Lower lobe of right lung (tissue), 2 donors: ENCODE measurements around the gene SLX4IP. TPM values are rescaled to one million over a fixed set of nuclear protein-coding genes. Genes with fewer than 3 reads are reported as not detected.

Experiments used
- ATAC-seq, 2 donors: fragments of 200-7000 bp; cut with Tn5 transposase; one replicate each; pipeline ENCODE4 v1.9.1; 2020 to 2022; ENCODE audit warnings: mild to moderate bottlenecking in 2 of 2, moderate library complexity in 2 of 2
- DNase-seq: peaks from one replicate; pipeline ENCODE4 v3.0.0-alpha.2; 2020
- H3K27ac ChIP-seq: fragments of 200-600 bp; one replicate; pipeline ENCODE4 v1.8.0; 2022
- H3K27me3 ChIP-seq: fragments of 200-600 bp; one replicate; pipeline ENCODE4 v1.8.0; 2022; ENCODE audit warnings: low read depth
- H3K36me3 ChIP-seq: fragments of 200-600 bp; one replicate; pipeline ENCODE4 v1.8.0; 2022; ENCODE audit warnings: mild to moderate bottlenecking
- H3K4me1 ChIP-seq: fragments of 200-600 bp; one replicate; pipeline ENCODE4 v1.8.0; 2022
- H3K4me3 ChIP-seq: fragments of 200-600 bp; one replicate; pipeline ENCODE4 v1.8.0; 2022; ENCODE audit warnings: mild to moderate bottlenecking
- H3K9me3 ChIP-seq: fragments of 200-600 bp; one replicate; pipeline ENCODE4 v1.8.0; 2022
- intact Hi-C: fragments of 100-400 bp; cut with DNase I; formaldehyde crosslinking; loops from one replicate; pipeline ENCODE4 v1.11.0; 2022
- total RNA-seq: library from RNA; stranded (reverse); fragmentation: NEBNext Ultra II Directional; extraction: Animal tissue kit (Norgen Biotek cat#: 25700); gene quantifications from one replicate; pipeline ENCODE4 v1.2.1, GENCODE V29; 2021
- TF ChIP-seq, protein P1 (sequence below): fragments of 200-600 bp; IDR thresholded peaks from one replicate; pipeline ENCODE4 v1.8.0; 2022; ENCODE audit warnings: antibody characterized with exemption, mild to moderate bottlenecking
- donor health status: DM: no; HTN: yes; CAD: no; lungs with severe emphysema.

SLX4IP gene
- total RNA-seq, 1 donor from 2014 or later = 5.8 TPM

DNA sequence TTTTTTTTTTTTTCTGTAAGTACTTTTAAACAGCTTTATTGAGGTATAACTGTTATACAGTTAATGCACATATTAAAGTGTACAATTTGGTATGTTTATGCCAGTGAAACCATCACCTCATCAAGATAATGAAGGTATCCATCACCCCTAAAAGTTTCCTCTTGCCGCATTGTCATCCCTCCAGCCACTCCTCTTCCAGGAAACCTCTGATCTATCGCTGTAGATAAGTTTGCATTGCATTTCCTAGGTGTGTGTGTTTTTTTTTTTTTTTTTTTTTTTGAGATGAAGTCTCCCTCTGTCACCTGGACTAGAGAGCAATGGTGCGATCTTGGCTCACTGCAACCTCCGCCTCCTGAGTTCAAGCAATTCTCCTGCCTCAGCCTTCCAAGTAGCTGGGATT is 3.1 kb downstream of the SLX4IP start:
- intact Hi-C loops = no loop called here
- no peak for ATAC-seq

DNA sequence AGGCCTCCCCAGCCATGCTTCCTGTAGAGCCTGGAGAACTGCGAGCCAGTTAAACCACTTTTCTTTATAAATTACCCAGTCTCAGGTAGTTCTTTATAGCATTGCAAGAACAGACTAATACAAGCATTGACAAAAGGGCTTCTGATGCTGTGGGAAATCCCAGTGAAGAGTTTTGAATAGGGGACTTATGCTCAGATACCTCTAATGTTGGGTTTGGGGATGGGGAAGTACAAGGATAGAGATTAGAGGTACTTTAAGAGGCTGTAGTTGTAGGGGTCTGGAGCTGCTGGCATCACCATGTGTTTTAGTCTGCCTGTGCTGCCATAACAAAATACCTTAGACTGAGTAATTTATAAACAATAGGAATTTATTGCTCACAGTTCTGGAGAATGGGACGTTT is 8.8 kb downstream of the SLX4IP start:
- intact Hi-C loops = no loop called here
- ATAC-seq (no peak), DNase-seq (no peak)
- Histone ChIP-seq H3K36me3 (no peaks in the 10 kb centered on the region), H3K9me3 (no peaks in the 10 kb centered on the region), H3K4me1 (no peaks in the 10 kb centered on the region), H3K4me3 (no peak overlapping the region), H3K27me3 (no peaks in the 10 kb centered on the region), H3K27ac (no peak overlapping the region)
- TF ChIP-seq, protein P1, sequence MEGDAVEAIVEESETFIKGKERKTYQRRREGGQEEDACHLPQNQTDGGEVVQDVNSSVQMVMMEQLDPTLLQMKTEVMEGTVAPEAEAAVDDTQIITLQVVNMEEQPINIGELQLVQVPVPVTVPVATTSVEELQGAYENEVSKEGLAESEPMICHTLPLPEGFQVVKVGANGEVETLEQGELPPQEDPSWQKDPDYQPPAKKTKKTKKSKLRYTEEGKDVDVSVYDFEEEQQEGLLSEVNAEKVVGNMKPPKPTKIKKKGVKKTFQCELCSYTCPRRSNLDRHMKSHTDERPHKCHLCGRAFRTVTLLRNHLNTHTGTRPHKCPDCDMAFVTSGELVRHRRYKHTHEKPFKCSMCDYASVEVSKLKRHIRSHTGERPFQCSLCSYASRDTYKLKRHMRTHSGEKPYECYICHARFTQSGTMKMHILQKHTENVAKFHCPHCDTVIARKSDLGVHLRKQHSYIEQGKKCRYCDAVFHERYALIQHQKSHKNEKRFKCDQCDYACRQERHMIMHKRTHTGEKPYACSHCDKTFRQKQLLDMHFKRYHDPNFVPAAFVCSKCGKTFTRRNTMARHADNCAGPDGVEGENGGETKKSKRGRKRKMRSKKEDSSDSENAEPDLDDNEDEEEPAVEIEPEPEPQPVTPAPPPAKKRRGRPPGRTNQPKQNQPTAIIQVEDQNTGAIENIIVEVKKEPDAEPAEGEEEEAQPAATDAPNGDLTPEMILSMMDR = no peak

More for the DNA sequence above, 3.1 kb downstream of the SLX4IP start:
- H3K4me1 ChIP-seq = peaks cover 10% of the 10 kb centered on the region
- H3K9me3 ChIP-seq = no peaks in the 10 kb centered on the region
- H3K27me3 ChIP-seq = no peaks in the 10 kb centered on the region
- H3K36me3 ChIP-seq = no peaks in the 10 kb centered on the region
- no peak overlapping the region for H3K4me3 ChIP-seq
- TF ChIP-seq, protein P1 = no peak
- no peak for DNase-seq
- no peak overlapping the region for H3K27ac ChIP-seq

- intact Hi-C loops = no loop called here
- no peak overlapping the region for H3K27ac ChIP-seq
- no peak for ATAC-seq
- no peaks in the 10 kb centered on the region for H3K36me3 ChIP-seq
- no peak for DNase-seq
- no peaks in the 10 kb centered on the region for H3K27me3 ChIP-seq
- H3K4me1 ChIP-seq = no peaks in the 10 kb centered on the region
- TF ChIP-seq, protein P1 = no peak
- no peak overlapping the region for H3K4me3 ChIP-seq
- H3K9me3 ChIP-seq = no peaks in the 10 kb centered on the region
Observed at GRCh38 chr20:10445758-10446157, 10.7 kb downstream of the SLX4IP start.

DNA sequence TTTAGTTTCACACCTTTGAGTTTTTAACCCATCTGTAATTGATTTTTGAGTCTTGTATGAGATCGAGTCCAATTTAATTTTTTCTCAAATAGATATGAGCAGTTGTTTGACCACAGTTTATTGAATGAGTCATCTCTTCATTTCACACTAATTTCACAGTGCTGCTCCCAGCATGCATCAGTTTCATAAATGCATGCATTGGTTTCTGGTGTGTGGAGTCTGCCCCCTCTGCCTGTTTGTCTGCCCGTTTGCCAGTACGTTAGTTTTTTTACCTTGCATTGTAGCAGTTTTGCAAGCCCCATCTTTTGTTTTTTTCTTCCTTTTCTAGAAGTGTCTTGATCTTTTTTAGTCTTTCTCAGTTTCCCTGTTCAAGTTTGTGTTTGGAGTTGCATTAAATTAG is 11.9 kb downstream of the SLX4IP start:
- ATAC-seq (peak; percentile 21 to 49), DNase-seq (no peak)
- Histone ChIP-seq H3K9me3 (no peaks in the 10 kb centered on the region), H3K4me3 (no peak overlapping the region), H3K27me3 (no peaks in the 10 kb centered on the region), H3K4me1 (no peaks in the 10 kb centered on the region), H3K27ac (no peak overlapping the region), H3K36me3 (no peaks in the 10 kb centered on the region)
- TF ChIP-seq, protein P1 = no peak
- intact Hi-C loops = no loop called here

DNA sequence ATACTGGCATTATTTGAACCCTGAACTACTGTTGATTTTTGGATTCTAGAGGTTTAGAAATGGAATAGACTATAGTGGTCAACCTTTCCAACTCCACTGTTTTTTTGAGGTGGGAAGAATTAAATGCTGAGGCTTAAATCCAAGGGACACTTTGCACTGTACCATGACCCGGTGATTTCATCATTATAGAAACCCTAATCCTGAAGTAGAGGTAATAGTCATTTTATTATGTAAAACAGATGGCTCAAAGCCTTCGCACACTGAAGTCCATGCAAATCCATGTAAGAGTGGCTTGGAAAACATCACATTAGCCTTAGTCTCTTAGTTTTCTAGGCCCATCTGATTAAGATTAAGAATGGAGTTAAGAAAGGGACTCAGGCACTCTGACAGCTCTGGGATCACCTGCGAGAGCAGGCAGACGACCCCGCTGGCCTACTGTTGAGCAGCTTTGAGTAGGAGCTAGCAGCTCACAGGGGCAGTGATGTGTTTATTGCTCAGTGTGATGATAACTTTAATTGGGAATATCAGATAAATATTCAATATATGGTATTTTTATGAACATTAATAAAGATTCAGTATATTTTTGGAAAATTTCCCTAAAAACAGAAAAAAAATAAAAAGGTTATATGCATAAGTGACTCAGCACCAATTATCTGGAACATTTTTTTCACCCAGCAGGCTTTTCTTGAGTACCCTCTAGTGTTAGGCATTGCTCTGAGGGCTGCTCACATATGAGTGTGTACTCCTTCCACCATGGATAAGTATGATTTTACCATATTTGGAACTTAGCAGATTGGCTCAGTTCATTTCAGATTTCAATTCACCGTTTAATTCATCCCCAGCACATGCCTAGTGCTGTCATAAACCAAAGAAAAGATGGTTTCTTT is 13.4 kb downstream of the SLX4IP start:
- no peaks in the 10 kb centered on the region for H3K9me3 ChIP-seq
- DNase-seq (no peak), ATAC-seq (peak in 1 of 2 donors; percentile 48)
- no peaks in the 10 kb centered on the region for H3K27me3 ChIP-seq
- intact Hi-C loops = no loop called here
- no peaks in the 10 kb centered on the region for H3K36me3 ChIP-seq
- TF ChIP-seq, protein P1 = no peak
- H3K27ac ChIP-seq = no peak overlapping the region
- no peak overlapping the region for H3K4me3 ChIP-seq
- H3K4me1 ChIP-seq = no peaks in the 10 kb centered on the region
